COLO829 (cell line): ENCODE data around the gene ACHE.
A peak's percentile ranks its signal among the peaks of the same experiment; 100 is the strongest.

Source experiments
- DNase-seq: peaks from one replicate; pipeline ENCODE4 v3.0.0; 2012; ENCODE audit warnings: low spot score

The ACHE gene

GRCh38 chr7:100884736-100885439 is 10.8 kb downstream of the ACHE start:
- DNase-seq: no peak

- DNase-seq: no peak
Observed at GRCh38 chr7:100882785-100883526, 12.7 kb downstream of the ACHE start.

GRCh38 chr7:100882201-100882600 is 13.5 kb downstream of the ACHE start:
- DNase-seq: no peak

DNA sequence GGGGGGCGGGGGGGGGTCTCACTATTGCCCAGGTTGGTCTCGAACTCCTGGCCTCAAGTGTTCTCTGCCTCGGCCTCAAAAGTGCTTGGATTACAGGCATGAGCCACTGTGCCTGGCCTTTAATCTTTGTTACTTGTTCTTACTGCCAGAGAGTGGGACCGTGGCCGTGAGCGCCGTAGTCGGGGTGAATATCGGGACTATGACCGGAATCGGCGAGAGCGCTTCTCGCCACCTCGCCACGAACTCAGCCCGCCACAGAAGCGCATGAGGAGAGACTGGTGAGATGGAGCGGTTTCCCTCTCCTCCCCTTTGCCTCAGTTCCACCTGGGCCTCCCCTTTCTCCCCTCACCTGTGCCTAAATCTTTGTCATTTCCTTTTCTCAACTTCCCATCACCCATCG is 14.6 kb downstream of the ACHE start:
- DNase-seq: no peak

DNA sequence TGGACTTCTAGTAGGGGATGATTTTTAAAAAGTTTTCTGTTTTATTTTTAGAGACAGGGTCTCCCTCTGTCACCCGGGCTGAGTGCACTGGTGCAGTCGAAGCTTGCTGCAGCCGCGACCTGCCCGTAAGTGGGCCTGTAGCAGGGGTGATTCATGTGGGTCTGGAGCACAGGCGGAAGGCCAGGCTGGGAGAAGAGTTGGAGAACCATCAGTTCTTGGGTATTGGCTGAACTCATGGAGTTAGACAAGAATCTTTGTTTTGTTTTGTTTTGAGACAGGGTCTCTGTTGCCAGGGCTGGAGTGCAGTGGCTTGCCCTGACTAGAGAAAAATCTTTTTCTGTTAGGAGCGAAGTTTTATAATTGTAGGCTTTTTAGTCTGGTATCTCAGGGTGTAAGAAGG is 15.0 kb downstream of the ACHE start:
- no peak for DNase-seq

GRCh38 chr7:100879685-100880261 is 15.9 kb downstream of the ACHE start:
- no peak for DNase-seq

- no peak for DNase-seq
Observed at GRCh38 chr7:100878685-100879084, 17.0 kb downstream of the ACHE start.

DNA sequence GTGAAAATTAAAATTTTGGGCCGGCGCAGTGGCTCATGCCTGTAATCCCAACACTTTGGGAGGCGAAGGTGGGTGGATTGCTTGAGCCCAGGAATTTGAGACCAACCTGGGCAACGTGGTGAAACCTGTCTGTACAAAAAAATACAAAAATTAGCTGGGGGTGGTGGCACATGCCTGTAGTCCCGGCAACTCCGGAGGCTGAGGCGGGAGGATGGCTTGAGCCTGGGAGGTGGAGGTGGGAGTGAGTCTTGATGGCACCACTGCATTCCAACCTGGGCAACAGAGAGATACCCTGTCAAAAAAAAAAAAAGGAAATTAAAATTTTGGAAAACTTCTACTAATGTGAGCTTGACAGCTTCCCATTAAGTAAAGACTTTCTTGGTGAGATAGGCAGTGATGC is 17.7 kb downstream of the ACHE start:
- DNase-seq: no peak

DNA sequence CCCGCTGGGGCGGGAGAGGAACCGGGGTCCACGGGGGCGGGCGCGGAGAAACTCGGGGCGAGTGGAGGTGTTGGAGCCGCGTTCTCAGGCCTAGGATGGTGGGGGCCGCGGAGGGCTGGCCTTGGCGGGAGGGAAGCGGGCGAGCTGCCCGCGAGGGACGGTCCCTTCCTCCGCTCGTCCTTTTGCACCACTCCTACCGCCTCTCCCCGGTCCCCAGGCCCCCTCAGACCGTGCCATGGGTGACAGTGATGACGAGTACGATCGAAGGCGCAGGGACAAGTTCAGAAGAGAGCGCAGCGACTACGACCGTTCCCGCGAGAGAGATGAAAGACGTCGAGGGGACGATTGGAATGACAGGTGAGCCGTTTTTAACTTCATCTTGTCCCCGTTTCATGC is 20.3 kb downstream of the ACHE start:
- DNase-seq: no peak

DNA sequence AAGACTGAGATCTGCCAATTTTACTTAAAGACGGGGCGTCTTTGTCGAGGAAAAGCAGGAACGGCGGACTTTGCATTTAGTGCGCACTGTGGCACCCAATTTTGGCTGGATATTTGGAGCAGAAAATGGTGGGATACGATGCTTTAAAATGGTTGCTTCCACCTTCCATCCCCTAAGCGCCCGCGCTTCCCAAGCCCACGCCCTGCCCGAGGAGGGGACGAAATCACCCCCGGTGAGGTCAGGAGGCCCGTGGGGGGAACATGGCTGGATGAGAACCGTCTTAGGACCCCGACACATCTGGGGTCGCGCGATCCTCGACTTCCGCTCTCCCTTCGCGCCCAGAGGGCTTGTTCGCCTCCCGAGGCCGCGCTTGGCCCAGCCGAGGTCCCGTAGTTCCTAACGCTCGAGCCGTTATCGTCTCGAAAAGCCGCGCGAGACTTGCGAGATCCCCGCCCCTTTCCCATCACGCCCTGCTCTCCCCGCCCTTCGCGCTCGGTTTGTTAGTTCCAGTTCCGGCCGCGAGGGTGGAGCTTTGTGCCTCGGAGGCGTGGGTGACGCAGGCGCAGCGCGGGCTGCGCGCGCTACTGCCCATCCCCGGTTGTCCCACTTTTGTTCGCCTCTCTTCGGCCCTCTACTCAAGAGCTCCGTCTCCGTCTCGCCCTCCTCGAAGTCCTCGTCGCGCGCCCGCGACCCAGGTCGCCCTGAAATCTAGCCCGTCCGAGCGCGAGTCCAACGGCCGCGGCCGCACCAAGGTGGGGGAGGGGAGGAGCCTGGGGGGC is 20.9 kb downstream of the ACHE start, which contains the start of gene SRRT:
Gene SRRT, plus strand, starts transcription at position 527 of the 779 bp plus-strand sequence. CDS start 488 bp downstream, outside the sequence.
- peak; percentile 100 for DNase-seq

DNA sequence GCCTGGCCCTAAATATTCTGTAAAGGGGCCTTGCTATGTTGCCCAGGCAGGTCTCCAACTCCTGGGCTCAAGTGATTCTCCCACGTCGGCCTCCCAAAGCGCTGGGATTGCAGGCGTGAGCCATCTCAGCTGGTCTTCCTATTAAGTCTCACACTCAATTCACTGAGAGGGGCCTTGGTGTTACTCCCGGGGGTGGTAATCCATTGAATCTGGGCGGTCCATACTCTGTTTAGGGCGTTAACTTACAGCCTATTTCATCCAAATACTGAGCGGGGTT is 21.4 kb downstream of the ACHE start:
- DNase-seq: no peak

- no peak for DNase-seq
Observed at GRCh38 chr7:100873599-100874299, 21.9 kb downstream of the ACHE start.

GRCh38 chr7:100867776-100868485 is 27.8 kb downstream of the ACHE start:
- no peak for DNase-seq

- DNase-seq: peak; percentile 93
Observed at GRCh38 chr7:100867040-100867775, 28.5 kb downstream of the ACHE start, which contains the start of gene TRIP6. TRIP6 (plus strand) TSS chr7:100867387; CDS start chr7:100867498, 111 bp downstream.

- DNase-seq: no peak
Observed at GRCh38 chr7:100866729-100867039, 29.0 kb downstream of the ACHE start.

DNA sequence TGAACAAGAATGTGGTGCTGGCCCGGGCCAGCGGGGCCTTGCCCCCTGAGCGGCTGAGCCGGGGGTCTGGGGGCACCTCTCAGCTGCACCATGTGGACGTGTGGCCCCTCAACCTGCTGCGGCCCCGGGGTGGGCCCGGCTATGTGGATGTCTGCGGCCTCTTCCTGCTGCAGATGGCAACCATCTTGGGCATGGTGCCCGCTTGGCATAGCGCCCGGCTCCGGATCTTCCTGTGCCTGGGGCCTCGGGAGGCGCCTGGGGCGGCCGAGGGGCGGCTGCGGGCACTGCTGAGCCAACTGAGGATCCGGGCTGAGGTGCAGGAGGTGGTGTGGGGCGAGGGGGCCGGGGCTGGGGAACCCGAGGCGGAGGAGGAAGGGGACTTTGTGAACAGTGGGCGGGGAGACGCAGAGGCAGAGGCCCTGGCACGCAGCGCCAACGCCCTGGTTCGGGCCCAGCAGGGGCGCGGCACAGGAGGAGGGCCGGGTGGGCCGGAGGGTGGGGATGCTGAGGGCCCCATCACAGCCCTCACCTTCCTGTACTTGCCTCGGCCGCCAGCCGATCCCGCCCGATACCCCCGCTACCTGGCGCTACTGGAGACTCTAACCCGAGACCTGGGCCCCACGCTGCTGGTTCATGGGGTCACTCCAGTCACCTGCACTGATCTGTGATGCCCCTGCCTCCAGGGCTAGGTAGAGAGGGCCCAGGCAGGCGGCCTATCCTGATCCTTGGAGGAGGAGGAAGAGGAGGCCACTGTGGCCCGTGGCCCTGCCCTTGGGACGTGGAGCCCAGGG is 29.6 kb downstream of the ACHE start:
- DNase-seq: no peak

DNA sequence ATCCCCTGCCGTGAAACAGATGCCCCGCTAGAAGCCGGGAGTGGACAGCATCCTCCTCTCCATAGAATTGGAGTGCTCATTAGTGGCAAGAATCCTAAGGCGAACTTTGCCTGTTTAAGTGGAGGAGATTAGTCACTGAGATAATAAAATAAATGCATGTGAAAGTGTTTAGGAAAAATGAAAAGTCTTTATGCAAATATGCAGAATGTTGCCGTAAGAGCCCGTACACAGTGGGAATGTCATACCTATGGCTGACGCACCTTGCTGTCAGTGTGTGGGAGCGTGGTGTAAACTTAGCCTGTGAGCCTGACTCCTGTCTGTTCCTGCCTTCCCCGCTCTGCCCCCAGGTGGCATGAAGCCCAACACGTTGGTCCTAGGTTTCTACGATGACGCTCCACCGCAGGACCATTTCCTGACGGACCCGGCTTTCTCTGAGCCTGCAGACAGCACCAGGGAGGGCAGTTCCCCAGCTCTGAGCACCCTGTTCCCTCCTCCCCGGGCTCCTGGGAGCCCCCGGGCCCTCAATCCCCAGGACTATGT is 30.2 kb downstream of the ACHE start:
- DNase-seq: no peak

DNA sequence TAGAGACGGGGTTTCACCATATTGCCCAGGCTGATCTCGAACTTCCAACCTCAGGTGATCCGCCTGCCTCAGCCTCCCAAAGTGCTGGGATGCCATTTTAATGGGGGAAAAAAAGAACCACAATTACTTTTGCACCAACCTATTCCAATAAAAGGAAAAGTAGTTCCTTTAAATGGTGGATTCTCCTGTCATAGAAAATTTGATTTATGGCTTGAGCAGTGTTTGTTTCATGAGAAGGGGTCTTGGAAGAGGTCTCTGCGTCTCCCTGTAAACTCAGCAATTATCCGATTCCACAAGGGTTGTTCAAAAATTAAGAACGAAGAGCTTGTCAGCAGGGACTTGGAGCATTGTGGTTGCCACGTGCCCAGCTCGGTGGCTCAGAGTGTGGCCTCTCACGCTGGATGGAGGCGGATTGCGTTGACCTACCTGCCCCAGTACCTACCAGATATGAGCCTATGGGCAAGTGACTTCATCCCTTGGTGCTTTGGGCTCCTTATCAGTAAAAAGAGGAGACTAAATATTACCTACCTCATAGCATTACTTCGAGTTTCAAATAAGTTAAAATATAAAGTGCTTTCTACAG is 31.3 kb downstream of the ACHE start:
- no peak for DNase-seq

DNA sequence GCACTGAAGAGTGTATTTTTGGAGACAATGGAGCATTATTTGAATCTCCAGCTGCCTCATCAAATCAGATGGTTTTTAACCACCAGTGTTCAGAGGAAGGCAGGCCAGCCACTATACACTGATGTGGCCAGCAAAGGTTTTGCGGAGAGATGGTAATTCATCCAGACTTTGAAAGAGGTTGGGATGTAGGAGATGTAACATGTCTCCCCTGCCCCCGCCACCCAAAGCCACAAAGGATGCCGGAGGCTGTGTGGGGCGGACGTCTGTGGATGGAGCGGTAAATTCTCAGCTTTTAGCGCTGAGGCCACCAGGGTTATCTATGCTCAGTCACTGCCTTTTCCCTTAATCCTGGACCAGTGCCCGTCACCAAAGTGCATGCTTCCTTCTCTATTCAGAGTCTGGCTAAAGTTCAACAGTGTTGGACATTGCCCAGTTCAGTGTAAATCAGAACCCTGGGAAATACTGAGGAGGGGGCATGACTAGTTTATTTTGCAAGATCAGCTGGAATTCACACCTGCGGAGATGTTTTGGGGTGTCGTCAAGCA is 32.2 kb downstream of the ACHE start:
- DNase-seq: peak; percentile 70
